OCI-LY3 (cell line): ENCODE data around the gene HOXA9.

Experiments used
- EZH2phosphoT487 ChIP-seq: fragments of 200-600 bp; shearing (Covaris generic); IDR thresholded peaks from 2 replicates; pipeline ENCODE4 v1.6.1; 2018; ENCODE audit warnings: antibody characterized with exemption, mixed run types, low read depth
- TF ChIP-seq, protein P1 (sequence below): fragments of 200-600, 300-600 bp; sonication (generic); IDR thresholded peaks from 2 replicates; pipeline ENCODE4 v1.5.1; 2014; ENCODE audit warnings: antibody characterized with exemption, low read length, low read depth

DNA sequence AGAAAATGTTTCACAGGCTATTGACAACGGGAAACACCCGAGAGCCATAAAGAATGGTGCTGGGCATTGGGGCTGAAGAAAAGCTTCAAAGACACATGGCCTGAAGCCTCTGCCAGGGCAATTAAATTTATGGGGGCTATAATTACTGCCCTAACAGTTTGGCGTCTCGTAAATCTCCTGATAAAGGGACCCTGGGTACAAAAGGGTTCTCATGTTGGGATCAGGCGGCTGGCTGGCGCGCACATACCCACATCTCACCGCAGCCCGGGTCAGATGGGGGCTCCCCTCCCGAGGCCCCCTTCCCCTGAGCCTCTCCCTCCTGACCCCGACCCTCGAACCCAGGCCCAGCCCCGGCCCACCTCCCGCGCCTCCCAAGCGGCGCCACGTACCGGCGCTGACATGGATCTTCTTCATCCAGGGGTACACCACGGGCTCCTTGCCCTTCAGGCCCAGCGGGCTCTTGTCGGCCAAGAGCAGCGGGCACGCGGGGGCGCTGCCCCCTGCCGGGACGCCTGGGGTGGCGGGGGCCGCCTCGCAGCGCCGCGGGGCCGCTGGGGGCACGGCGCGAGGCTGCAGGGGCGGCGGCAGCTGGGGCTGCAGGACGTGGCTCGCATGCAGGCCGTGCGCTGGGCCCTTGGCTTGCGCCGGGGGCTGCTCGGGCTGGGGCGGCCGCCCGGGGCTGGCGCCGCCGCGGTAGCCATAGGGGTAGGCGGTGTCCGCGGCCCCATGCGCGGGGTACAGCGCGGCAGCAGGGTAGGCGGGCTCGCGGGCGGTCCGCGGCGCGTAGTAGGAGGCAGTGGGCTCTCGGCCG, 35.4 kb downstream of the HOXA9 start:
- TF ChIP-seq, protein P1, sequence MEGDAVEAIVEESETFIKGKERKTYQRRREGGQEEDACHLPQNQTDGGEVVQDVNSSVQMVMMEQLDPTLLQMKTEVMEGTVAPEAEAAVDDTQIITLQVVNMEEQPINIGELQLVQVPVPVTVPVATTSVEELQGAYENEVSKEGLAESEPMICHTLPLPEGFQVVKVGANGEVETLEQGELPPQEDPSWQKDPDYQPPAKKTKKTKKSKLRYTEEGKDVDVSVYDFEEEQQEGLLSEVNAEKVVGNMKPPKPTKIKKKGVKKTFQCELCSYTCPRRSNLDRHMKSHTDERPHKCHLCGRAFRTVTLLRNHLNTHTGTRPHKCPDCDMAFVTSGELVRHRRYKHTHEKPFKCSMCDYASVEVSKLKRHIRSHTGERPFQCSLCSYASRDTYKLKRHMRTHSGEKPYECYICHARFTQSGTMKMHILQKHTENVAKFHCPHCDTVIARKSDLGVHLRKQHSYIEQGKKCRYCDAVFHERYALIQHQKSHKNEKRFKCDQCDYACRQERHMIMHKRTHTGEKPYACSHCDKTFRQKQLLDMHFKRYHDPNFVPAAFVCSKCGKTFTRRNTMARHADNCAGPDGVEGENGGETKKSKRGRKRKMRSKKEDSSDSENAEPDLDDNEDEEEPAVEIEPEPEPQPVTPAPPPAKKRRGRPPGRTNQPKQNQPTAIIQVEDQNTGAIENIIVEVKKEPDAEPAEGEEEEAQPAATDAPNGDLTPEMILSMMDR: no peak
- TF ChIP-seq EZH2phosphoT487: no peak
